ENCODE data around the gene SLC6A19.

SLC6A19 gene

GRCh38 chr5:1203968-1204692 lies 2.7 kb downstream of the SLC6A19 start:
- no peak overlapping the region for H3K14ac ChIP-seq (ENCODE audit: low read length in 2 of 2)
- WGBS: 82% methylated on average over 25 of the region's 25 CpGs

GRCh38 chr5:1204693-1205242 lies 3.4 kb downstream of the SLC6A19 start:
- Histone ChIP-seq H3K36me3 (ENCODE audit: control insufficient read depth in 1 of 2, insufficient read depth in 2 of 2, low read depth in 1 of 2, low read length in 2 of 2) (no peaks in the 10 kb centered on the region), H3K9ac (ENCODE audit: low read length) (no peak overlapping the region), H4K91ac (ENCODE audit: low read length) (no peak overlapping the region), H3K79me1 (replicated peaks; ENCODE audit: low read length, poor library complexity, severe bottlenecking) (no peaks in the 10 kb centered on the region), H3K4me1 (ENCODE audit: control insufficient read depth, insufficient read depth, low read depth, low read length) (no peaks in the 10 kb centered on the region), H4K8ac (ENCODE audit: low read length) (no peak overlapping the region), H3K27me3 (ENCODE audit: control insufficient read depth in 1 of 2, insufficient read depth in 1 of 2, low read length in 2 of 2) (peaks cover 14 to 84% of the 10 kb centered on the region in 2 experiments), H2BK15ac (ENCODE audit: low read depth, poor library complexity, severe bottlenecking) (no peak overlapping the region), H2AK5ac (ENCODE audit: low read length, severe bottlenecking) (no peak overlapping the region), H3K4me2 (ENCODE audit: low read length, poor library complexity, severe bottlenecking) (no peak overlapping the region), H3K4me3 (ENCODE audit: insufficient read depth in 1 of 2, low read depth in 1 of 2, low read length in 2 of 2) (no peak overlapping the region), H2BK5ac (ENCODE audit: low read depth, low read length, poor library complexity, severe bottlenecking) (no peak overlapping the region), H2BK120ac (ENCODE audit: low read depth, low read length) (no peak overlapping the region), H3K9me3 (ENCODE audit: control insufficient read depth, low read length) (no peaks in the 10 kb centered on the region), H2AFZ (ENCODE audit: low read depth, low read length) (no peak overlapping the region), H3K23ac (ENCODE audit: low read length in 2 of 2) (no peak overlapping the region), H3K18ac (ENCODE audit: low read depth in 1 of 2, low read length in 2 of 2) (no peak overlapping the region), H3K4ac (ENCODE audit: low read depth in 1 of 2, low read length in 2 of 2) (no peak overlapping the region), H3K14ac (ENCODE audit: low read length in 2 of 2) (no peak overlapping the region), H2BK12ac (ENCODE audit: low read length in 2 of 2) (no peak overlapping the region), H3K27ac (ENCODE audit: low read length, poor library complexity, severe bottlenecking) (no peak overlapping the region)
- WGBS: 66% methylated on average over 16 of the region's 18 CpGs
- peak; percentile 6 for DNase-seq

More at GRCh38 chr5:1203968-1204692, 2.7 kb downstream of the SLC6A19 start:
- Histone ChIP-seq H2BK15ac (ENCODE audit: low read depth, poor library complexity, severe bottlenecking) (no peak overlapping the region), H2BK5ac (ENCODE audit: low read depth, low read length, poor library complexity, severe bottlenecking) (no peak overlapping the region), H3K4ac (ENCODE audit: low read depth in 1 of 2, low read length in 2 of 2) (no peak overlapping the region), H3K4me2 (ENCODE audit: low read length, poor library complexity, severe bottlenecking) (no peak overlapping the region), H2AFZ (ENCODE audit: low read depth, low read length) (no peak overlapping the region), H3K23ac (ENCODE audit: low read length in 2 of 2) (no peak overlapping the region), H3K36me3 (ENCODE audit: control insufficient read depth in 1 of 2, insufficient read depth in 2 of 2, low read depth in 1 of 2, low read length in 2 of 2) (no peaks in the 10 kb centered on the region), H3K27ac (ENCODE audit: low read length, poor library complexity, severe bottlenecking) (no peak overlapping the region), H3K79me1 (replicated peaks; ENCODE audit: low read length, poor library complexity, severe bottlenecking) (no peaks in the 10 kb centered on the region), H4K91ac (ENCODE audit: low read length) (no peak overlapping the region), H2BK120ac (ENCODE audit: low read depth, low read length) (no peak overlapping the region), H3K9me3 (ENCODE audit: control insufficient read depth, low read length) (no peaks in the 10 kb centered on the region), H3K18ac (ENCODE audit: low read depth in 1 of 2, low read length in 2 of 2) (no peak overlapping the region), H3K27me3 (ENCODE audit: control insufficient read depth in 1 of 2, insufficient read depth in 1 of 2, low read length in 2 of 2) (peaks cover 17 to 84% of the 10 kb centered on the region in 2 experiments), H4K8ac (ENCODE audit: low read length) (no peak overlapping the region), H3K4me3 (ENCODE audit: insufficient read depth in 1 of 2, low read depth in 1 of 2, low read length in 2 of 2) (no peak overlapping the region), H2BK12ac (ENCODE audit: low read length in 2 of 2) (no peak overlapping the region), H3K9ac (ENCODE audit: low read length) (no peak overlapping the region), H3K4me1 (ENCODE audit: control insufficient read depth, insufficient read depth, low read depth, low read length) (no peaks in the 10 kb centered on the region), H2AK5ac (ENCODE audit: low read length, severe bottlenecking) (no peak overlapping the region)
- DNase-seq: no peak

- H3K4me3 ChIP-seq (ENCODE audit: insufficient read depth in 1 of 2, low read depth in 1 of 2, low read length in 2 of 2): no peak overlapping the region
- H3K36me3 ChIP-seq (ENCODE audit: control insufficient read depth in 1 of 2, insufficient read depth in 2 of 2, low read depth in 1 of 2, low read length in 2 of 2): no peaks in the 10 kb centered on the region
Observed at GRCh38 chr5:1205255-1206180, 4.1 kb downstream of the SLC6A19 start.

More at GRCh38 chr5:1205255-1206180, 4.1 kb downstream of the SLC6A19 start:
- Histone ChIP-seq H3K23ac (ENCODE audit: low read length in 2 of 2) (no peak overlapping the region), H2BK12ac (ENCODE audit: low read length in 2 of 2) (no peak overlapping the region), H4K8ac (ENCODE audit: low read length) (no peak overlapping the region), H3K27me3 (ENCODE audit: control insufficient read depth in 1 of 2, insufficient read depth in 1 of 2, low read length in 2 of 2) (peaks cover 12 to 84% of the 10 kb centered on the region in 2 experiments), H2AK5ac (ENCODE audit: low read length, severe bottlenecking) (no peak overlapping the region), H4K91ac (ENCODE audit: low read length) (no peak overlapping the region), H2AFZ (ENCODE audit: low read depth, low read length) (no peak overlapping the region), H3K4ac (ENCODE audit: low read depth in 1 of 2, low read length in 2 of 2) (no peak overlapping the region), H2BK5ac (ENCODE audit: low read depth, low read length, poor library complexity, severe bottlenecking) (no peak overlapping the region), H3K27ac (ENCODE audit: low read length, poor library complexity, severe bottlenecking) (no peak overlapping the region), H3K79me1 (replicated peaks; ENCODE audit: low read length, poor library complexity, severe bottlenecking) (no peaks in the 10 kb centered on the region), H3K4me1 (ENCODE audit: control insufficient read depth, insufficient read depth, low read depth, low read length) (no peaks in the 10 kb centered on the region), H3K4me2 (ENCODE audit: low read length, poor library complexity, severe bottlenecking) (no peak overlapping the region), H3K9me3 (ENCODE audit: control insufficient read depth, low read length) (no peaks in the 10 kb centered on the region), H3K18ac (ENCODE audit: low read depth in 1 of 2, low read length in 2 of 2) (no peak overlapping the region), H3K14ac (ENCODE audit: low read length in 2 of 2) (no peak overlapping the region), H3K9ac (ENCODE audit: low read length) (no peak overlapping the region), H2BK120ac (ENCODE audit: low read depth, low read length) (no peak overlapping the region), H2BK15ac (ENCODE audit: low read depth, poor library complexity, severe bottlenecking) (no peak overlapping the region)
- no peak for DNase-seq
- 81% methylated on average over 6 of the region's 11 CpGs for WGBS

Data from mesenchymal stem cell (in vitro differentiated cells and primary cell).